Lower leg skin (tissue), 3 donors: ENCODE measurements around the gene P2RY1.

ENCODE experiments used
- CTCF ChIP-seq, 3 donors: fragments of 450-650 bp; IDR thresholded peaks; one replicate each; pipeline ENCODE4 v1.5.1; 2016; ENCODE audit warnings: antibody characterized with exemption in 3 of 3, mild to moderate bottlenecking in 3 of 3, moderate library complexity in 2 of 3
- POLR2A ChIP-seq, 2 donors: fragments of 450-650 bp; IDR thresholded peaks; one replicate each; pipeline ENCODE4 v1.6.1; 2016 to 2017; ENCODE audit warnings: antibody characterized with exemption in 2 of 2, mild to moderate bottlenecking in 1 of 2, moderate library complexity in 1 of 2

GRCh38 chr3:152833089-152833488, 1.8 kb upstream of the P2RY1 start:
- TF ChIP-seq POLR2A (IDR thresholded peaks at IDR 0.05) (no peak), CTCF (IDR thresholded peaks at IDR 0.05) (no peak)
